Activated CD8-positive, alpha-beta memory T cell treated with anti-CD3 and anti-CD28 coated beads for 4 hours (primary cell): ENCODE data around the gene GGTLC2.
"Not testable (repeated sequence)": the region's sequence is repeated elsewhere in the genome, so short reads cannot be mapped to it uniquely, and the experiment has no call there.

ENCODE experiments used
- DNase-seq, 2 donors: peaks; one replicate each; pipeline ENCODE4 v3.0.0-alpha.2; 2020; ENCODE audit warnings: low read depth in 2 of 2

Gene GGTLC2

DNA sequence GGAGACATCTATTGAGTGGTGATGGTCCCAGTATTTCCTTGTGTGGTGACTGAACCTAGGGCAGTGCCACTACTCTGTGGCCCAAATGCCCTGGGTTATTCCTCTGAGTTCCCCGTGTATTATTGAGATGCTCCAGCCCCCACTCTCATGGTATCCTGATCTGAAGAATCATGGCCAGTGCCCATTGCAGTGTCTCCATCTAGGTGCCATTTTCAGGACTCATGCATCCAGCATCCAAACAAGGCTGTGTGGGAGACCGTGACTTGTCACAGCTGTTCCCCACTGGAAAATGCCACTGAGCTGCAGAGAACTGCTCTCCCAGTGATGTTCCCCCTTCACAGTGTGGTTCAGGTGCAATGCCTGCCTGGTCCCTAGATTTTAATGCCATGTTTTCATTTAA is 24.7 kb downstream of the GGTLC2 start:
- no peak for DNase-seq

DNA sequence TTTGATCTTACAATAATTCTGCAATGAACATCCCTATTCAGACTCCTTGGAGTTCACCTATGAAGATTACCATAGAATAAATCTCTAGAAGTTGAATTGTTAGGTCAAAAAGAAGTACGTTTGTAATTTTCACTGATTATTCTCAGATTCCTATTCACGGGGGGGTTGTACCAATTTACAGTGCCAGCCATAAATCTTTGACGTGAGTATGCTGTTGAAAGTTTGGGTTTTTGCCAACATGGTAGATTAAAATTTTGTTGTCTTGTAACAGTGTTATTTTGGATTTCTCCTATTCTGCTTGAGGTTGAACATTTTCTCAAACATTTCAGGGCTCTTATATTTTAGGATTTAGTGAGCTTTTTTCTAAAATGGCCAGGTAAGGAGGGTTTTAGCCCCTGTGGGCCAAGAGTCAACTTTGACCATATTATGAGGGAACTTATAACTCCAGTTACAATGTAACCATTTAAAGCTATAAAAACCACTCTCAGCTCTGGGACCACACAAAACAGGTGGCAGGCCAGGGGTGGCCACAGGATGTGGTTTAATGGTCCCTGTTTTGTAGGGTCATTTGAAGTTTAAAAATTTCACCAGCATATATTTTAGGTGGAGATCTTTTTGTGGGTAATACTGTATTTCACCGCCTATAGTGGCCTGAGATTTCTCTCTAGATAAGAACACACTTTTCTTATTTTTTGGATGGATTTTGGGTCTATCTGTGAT is 25.8 kb downstream of the GGTLC2 start:
- no peak for DNase-seq

DNA sequence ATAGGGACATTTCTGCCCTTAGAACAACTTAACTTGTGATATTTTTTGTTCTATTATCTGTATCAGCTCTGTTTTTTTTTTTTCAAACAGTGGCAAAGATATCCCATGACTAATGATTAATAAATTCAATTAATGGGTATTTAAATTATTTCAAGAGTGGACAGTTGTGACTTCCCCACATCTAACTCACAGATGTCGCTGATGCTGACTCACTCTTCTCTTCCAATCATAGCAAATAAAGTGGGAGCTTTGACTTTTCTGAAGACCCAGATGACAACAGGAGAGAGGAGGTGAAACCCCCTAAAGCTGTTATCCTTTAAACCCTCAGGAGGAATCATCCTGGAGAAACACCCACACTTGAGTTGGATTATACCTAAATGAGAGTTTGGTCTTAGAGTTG is 27.1 kb downstream of the GGTLC2 start:
- DNase-seq: no peak

DNA sequence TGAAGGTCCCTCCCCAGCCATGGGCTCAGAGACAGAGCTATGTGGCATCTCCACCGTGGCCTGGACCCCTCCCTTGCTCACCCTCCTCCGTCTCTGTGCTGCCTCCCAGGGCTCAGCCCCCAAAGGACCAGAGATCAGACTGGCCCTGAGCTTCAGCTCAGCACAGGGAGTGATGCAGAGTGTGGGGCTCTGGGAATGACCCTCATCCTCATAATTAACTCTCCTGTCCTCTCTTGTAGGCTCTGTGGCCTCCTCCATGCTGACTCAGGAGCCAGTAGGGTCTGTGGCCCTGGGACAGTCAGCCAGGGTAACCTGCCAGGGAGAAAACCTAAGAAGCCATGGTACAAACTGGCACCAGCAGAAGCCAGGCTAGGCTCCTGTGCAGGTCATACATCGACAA is 28.7 kb downstream of the GGTLC2 start:
- no peak for DNase-seq

DNA sequence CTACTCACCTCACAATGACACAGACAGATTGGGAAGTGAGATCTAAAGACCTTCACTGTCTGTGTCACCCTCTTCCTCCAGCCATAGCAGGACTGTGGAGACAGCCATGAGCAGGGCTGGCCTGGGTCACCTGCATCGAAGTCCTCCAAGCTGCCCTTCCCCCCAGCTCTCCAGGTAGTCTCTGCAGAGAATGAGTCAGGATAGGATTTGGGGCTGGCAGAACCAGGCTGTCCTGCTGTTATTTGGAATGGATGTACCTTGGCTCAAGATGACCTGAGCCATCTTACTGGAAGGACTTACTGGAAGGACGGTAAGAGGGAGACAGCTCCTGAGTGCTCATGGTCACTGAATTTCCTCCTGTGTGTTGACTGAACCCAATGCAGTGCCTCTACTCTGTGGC is 29.2 kb downstream of the GGTLC2 start:
- no peak for DNase-seq

DNA sequence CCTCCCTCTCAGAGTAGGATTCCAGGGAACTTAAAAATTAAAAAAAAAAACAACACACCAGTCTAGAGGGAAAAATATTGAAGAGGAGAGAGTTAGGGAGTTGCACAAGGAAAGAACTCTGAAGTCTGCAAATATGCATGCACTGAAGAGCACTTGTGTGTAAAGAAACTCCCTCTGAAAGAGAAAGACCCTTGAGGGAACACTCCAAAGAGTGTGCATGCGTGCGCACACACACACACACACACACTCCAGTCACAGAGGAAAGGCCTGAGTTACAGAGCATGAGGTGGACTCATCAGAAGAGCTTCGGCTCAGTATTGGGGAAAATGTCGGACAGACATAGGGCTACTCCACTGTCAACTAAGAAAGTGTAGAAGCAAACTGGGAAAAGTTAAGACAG is 30.1 kb downstream of the GGTLC2 start:
- DNase-seq: no peak

DNA sequence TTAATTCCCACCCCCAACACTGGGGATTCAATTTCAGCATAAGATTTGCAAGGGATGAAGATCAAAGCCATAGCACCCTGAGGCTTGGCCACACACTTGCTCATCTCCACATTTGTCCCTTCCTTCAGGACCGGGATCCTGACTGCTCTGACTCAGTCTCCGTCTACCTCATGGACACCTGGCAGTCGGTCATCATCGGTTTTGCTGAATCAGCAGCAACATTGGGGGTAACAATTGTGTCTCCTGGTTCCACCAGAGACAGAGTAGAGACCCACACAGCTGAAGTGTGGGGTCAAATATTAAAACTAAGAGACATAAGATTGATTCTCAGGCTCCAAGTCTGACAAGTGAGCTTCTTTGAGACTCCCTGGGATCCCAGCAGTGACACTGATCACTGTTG is 34.6 kb downstream of the GGTLC2 start:
- DNase-seq: no peak

DNA sequence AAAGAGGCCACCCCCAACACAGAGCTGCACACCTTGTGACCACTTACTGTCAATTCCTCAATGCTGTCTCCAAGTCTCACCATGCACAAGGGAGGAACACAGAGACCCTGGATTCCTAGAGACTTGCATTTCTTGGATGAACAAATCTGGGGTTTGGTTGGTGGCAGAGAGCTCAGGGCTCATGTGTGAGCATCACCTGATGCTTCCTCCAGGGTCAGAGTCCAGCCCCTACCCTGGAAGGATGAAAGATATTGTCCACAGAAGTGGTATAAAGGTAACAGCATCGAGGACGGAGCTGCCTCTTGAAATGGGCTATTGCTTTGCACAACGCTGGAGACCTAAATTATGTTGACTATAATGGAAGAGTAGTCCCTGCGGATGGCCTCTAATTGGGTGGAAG is 36.0 kb downstream of the GGTLC2 start:
- DNase-seq: no peak

DNA sequence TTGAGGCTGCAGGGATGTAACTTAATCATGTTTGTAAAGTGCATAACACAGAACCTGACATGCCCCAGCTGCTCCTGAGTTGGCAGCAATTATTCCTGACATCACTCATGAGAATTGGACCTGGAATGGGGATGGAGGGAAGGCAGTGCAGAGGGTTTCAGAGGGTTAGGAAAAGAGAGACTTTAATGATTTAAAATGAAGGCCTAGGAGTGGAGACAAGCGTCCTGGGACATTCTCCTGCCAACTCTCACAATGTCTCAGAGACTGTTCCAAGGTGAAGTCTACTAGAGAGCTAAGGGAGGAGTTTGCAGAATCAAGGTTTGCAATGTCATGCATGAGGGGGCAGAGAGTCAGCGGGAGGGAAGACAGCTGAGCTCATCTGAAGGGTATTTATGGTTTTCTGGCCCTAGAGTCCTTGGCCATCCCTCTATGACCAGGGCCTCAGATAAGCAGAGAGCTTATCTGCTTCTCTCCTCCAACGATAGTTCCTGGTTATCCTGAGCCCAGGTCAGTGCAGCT is 36.9 kb downstream of the GGTLC2 start:
- DNase-seq: no peak

DNA sequence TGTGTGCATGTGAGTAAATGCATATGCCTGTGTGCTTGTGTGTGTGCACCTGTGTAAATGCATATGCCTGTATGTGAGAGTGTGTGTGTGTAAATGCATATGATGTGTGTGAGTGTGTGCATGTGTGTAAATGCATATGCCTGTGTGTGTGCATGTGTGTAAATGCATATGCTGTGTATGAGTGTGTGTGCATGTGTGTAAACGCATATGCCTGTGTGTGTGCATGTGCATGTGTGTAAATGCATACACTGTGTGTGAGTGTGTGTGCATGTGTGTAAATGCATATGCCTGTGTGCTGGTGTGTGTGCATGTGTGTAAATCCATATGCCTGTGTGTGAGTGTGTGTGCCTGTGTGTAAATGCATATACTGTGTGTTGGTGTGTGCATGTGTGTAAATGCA is 37.8 kb downstream of the GGTLC2 start:
- DNase-seq: no peak

DNA sequence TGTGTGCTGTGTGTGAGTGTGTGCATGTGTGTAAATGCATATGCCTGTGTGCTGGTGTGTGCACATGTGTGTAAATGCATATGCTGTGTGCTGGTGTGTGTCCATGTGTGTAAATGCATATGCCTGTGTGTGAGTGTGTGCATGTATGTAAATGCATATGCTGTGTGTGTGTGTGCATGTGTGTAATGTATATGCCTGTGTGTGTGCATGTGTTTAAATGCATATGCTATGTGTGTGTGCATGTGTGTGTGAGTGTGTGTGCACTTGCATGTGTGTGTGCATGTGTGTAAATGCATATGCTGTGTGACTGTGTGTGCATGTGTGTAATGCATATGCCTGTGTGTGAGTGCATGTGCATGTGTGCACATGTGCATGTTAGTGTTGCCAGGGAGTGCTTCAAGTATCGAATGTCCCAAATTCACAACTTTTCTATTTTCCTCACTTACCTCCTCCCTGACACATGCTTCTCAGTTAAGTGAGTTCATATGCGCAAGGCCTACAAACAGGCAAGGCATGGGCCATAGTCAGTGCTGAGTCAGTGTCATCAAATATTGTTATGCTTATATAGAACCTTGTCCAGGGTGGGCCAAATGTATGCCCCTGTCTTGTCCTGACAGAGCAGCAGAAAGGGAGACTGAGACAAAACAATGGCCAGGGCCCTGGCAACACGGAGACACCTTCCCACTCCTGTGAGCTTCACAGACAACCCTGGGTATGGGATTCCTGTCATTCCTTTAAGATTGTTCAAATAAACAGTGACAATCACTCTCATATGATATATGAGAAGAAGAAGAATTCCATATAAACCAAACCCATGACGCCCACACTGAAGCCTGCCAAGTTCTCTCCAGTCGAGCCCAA is 38.6 kb downstream of the GGTLC2 start:
- no peak for DNase-seq

DNA sequence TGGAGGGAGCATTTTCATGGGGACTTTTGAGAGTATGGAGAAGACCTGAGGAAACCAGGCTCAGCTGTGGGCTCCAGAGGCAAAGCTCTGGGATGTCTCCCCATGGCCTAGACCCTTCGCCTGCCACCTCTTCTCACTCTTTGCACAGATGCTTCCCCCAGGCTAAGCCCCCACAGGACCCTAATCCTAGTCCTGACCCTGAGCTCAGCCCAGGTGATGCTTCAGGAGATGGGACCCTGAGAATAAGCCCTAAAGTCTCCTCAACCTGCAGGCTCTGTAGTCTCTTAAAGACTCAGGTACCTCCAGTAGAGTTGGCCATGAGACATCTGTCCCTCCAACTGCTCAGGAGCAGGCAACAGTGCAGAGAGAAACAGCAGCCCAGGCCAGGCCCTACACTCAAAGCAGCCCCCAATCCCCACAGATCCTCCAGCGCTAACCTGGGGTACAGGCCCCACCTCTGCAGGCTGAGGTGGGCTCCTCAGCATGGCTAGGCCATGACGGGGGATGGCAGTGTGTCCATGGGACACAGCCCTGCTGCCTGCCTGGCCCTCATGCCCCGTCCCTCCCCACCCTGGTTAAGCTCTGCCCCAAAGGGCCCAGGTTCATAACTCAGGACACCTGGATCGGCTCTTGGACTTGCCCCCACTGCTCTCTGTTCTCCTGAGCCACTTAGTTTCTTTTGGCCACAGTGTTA is 39.4 kb downstream of the GGTLC2 start:
- no peak for DNase-seq

DNA sequence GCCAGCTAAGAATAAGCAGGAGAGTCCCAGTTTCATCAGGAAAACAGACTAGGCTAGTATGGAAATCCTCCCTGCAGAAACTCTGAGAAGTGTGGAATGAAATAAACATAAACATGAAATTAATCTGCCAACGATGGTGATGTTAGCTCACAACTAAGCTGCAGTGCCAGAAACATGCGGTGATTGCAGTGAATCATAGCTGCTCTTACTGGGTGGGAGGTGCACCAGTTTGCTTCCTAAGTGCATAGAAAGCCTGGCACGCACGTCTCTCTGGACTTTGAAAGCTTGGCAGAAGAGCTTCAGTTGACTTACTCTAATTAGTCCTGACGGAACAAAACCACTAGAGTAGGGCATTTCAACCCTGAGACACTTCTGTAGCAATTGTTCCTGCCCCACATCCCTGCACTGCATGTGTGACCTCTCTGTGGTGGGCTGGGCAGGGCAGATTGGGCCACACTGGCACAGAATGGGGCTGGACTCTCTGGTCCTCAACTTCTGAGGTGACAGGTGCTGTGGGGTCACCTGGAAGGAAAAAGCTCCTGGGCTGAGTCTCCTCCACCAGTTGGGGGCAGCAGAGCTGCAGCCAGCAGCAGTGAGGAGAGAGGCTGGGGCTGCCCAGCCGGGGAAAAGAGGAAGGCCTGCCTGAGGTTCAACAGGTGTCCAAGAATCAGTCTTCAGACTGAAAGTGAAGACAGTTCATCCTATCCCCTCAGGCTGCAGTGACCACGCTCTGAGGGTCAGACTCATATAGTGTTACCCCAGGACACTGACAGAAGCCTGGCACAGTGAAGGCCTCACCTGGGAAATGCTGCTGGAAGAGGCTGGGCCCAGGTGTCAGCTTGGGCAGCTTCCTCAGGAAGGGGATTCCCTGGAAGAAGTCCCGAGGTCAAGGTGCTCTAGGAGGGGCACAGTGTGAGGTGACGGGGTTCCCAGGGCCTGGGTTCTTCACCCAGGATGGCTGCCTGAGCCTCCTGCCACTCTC is 40.5 kb downstream of the GGTLC2 start:
- DNase-seq: no peak

DNA sequence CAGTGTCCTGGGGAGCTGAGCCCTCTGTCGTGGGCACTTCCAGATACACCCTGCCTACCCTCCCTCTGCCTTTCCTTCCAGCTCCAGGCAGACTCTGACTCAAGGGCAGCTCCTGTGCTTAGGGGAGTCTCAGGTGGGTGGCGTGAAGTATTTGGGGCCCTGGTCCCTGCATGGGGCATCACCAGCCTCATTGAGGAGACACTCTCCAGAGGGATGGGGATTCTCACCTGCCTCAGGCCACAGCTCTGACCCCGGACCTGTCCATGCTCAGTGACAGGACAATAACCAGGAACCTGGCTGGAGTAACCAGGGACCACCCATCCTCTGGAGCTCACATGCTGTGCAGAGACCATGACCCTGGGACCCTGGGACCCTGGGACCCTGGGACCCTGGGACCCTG is 41.2 kb downstream of the GGTLC2 start:
- DNase-seq: no peak

DNA sequence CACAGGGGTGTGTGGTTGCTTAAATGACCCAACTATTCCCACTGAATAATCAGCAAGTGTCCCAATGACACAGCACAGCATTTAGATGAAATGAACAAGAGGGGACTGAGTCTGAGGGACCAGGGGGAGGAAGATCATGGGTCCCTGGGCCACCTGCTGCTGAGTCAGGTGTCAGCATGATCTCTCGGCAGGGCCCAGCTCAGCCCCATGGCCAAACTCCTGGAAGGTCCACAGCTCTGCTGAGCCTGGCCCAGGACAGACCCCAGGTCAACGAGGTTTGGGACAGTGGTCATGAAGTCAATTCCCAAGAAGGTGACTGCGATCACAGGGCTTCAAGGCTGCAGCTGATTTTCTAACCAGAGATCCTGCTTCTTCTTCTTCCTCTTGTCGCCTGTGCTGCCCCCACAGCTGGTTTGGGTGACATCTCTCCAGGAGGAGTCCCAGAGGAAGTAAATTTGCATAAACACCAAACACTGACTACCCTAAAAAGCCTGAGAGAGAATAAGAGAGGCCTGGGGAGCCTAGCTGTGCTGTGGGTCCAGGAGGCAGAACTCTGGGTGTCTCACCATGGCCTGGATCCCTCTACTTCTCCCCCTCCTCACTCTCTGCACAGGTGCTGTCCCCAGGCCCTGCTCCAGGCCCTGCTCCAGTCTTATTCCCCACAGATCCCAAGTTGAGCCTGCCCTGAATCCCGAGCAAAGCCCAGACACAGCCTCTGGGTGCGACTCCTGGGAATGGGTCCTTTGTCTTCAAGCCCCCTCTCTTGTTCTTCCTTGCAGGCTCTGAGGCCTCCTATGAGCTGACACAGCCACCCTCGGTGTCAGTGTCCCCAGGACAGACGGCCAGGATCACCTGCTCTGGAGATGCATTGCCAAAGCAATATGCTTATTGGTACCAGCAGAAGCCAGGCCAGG is 42.0 kb downstream of the GGTLC2 start:
- not testable (repeated sequence) for DNase-seq

DNA sequence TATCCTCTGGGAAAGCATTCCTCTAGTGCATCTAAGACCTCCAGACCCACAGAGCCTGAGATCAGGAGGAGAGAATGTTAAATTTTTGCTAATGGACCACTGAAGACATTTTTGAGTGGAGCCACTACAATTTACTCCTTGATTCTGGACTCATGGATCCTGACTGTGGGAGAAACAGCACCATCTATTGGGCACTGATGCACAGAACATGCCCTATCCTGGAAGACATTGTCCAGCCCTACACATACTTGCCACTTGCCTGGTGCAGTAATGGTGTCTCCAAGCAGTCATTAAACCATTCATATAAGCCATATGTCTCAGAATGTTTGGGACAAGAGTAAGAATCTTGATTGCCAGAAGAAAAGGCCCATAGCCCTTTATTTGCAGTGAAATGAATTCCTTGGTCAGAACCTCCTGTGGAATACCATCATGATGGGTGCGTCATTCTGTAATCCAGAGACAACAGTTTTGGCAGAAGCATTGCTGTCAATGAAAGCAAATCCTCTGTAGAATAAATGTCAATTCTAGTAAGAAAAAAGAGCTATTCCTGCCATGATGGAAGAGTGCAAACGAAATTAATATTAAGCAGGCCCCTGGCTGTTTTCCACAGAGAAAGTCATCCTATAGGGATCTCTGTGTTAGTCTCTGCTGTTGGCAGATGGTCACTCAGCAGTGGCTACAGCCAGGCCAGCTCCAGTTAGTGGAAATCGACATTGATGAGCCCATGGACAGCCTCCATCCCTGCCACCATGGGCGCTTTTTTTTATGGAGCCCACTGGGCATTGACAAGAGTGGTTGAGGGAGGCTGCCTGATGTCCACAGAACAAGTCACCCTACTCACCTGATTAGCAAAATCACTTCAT is 43.5 kb downstream of the GGTLC2 start:
- no peak for DNase-seq

DNA sequence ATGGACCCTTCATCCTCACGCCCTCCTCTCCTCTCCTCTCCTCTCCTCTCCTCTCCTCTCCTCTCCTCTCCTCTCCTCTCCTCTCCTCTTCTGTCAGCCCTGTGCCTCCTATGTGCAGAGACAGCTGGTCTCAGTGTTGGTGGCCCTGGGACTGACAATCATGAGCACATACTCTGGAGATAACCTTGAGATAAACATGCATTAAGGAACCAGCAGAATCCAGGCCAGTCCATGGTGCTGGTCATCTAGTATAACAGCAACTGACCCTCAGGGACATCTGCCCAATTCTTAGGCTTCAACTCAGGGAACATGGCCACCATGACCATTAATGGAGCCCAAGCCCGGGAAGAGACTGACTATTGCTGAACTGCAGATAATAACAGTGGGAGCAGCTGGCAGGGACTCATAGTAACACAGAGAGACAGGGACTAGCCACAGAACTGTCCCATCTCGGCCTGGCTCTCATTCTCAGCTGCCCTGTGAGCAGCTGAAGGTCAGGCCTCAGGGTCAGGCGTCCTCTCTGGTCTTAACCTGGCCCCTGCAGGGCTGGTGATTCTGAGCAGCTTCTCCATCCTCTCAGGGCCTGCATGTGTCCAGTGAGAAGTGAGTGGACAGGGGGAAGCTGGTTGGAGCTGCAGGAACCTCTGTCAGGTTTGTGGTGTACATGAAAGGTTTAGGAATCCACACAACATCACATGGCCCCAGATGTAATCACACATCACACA is 45.4 kb downstream of the GGTLC2 start:
- no peak for DNase-seq

DNA sequence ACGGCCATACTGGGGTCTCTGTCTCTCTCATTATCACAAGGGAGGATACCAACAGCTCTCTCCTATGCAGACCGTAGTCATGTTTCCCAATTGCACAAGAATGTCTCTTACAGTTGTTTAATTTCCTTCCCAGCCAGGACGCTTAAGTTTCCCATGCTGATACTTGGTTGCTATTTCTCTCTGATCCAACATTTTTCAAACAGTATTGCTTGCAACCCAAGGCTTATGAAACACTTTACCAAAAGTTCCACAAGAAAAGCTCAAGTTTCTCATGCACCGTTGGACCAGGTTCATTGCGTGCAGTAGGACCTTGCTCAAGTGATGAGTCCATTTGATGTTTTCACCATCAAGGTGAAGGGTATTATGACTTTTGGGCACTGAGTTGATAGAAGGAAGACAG is 46.6 kb downstream of the GGTLC2 start:
- no peak for DNase-seq
